HFFc6 (cell line): ENCODE results near the gene MTCH1. TPM values are rescaled to one million over a fixed set of nuclear protein-coding genes. Genes with fewer than 3 reads are reported as not detected.

Source experiments
- DNase-seq: peaks from one replicate; pipeline ENCODE4 v3.0.0-alpha.2; 2018
- H3K27ac Mint-ChIP-seq: 2 replicates; pipeline ENCODE4 v1.8.0; 2020; ENCODE audit warnings: mild to moderate bottlenecking, mixed read lengths
- H3K27me3 Mint-ChIP-seq: 2 replicates; pipeline ENCODE4 v1.8.0; 2021; ENCODE audit warnings: mild to moderate bottlenecking, moderate library complexity, mixed read lengths; ENCODE audit not compliant: insufficient read depth
- H3K36me3 Mint-ChIP-seq: 2 replicates; pipeline ENCODE4 v1.8.0; 2021; ENCODE audit warnings: low read depth, mixed read lengths
- H3K4me1 Mint-ChIP-seq: 2 replicates; pipeline ENCODE4 v1.8.0; 2020; ENCODE audit warnings: low read depth, mixed read lengths
- H3K4me3 Mint-ChIP-seq: 2 replicates; pipeline ENCODE4 v1.8.0; 2020; ENCODE audit warnings: mild to moderate bottlenecking, moderate library complexity, mixed read lengths
- H3K9me3 Mint-ChIP-seq: 2 replicates; pipeline ENCODE4 v1.8.0; 2020; ENCODE audit warnings: mild to moderate bottlenecking, mixed read lengths
- total RNA-seq, 6 experiments: library from RNA; stranded (reverse); fragmentation: NEBNext Ultra II Directional; extraction: Animal tissue kit (Norgen Biotek cat#: 25700); gene quantifications; 2 replicates in 1 of 6; 3 replicates in 5 of 6; pipeline ENCODE4 v1.2.3, GENCODE V29; 2021
- TF ChIP-seq, protein P1 (sequence below): fragments of 200-600 bp; sonication (generic); IDR thresholded peaks from 2 replicates; pipeline ENCODE4 v1.5.0; 2021; ENCODE audit warnings: antibody characterized with exemption, mild to moderate bottlenecking

The MTCH1 gene
- total RNA-seq, 6 experiments from 2014 or later: 263 to 301 (median 281) TPM

DNA sequence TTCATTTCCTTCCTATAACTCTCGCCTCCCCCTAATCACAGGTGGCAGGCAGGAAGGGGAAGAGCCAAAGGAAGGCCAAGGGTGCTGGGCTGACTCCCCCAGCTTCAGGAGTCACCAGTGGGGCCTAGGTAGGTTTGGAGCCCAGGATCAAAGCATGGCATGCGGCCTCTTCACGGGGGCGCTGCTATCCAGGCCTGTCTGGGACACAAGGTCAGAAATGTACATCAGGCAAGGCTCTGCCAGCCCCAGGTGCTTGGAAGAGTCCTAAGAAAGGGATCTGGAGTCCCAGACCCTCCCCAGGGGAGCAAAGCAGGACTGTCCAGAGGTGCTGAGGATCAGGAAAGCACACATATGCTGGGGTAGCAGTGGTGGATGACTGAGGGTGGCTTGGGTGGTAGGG is 21.1 kb downstream of the MTCH1 start:
- no peak overlapping the region for H3K4me3 Mint-ChIP-seq
- no peak for DNase-seq
- H3K36me3 Mint-ChIP-seq: peaks cover 15% of the 10 kb centered on the region
- H3K27ac Mint-ChIP-seq: no peak overlapping the region
- no peaks in the 10 kb centered on the region for H3K9me3 Mint-ChIP-seq
- peaks cover 17% of the 10 kb centered on the region for H3K4me1 Mint-ChIP-seq
- TF ChIP-seq, protein P1, sequence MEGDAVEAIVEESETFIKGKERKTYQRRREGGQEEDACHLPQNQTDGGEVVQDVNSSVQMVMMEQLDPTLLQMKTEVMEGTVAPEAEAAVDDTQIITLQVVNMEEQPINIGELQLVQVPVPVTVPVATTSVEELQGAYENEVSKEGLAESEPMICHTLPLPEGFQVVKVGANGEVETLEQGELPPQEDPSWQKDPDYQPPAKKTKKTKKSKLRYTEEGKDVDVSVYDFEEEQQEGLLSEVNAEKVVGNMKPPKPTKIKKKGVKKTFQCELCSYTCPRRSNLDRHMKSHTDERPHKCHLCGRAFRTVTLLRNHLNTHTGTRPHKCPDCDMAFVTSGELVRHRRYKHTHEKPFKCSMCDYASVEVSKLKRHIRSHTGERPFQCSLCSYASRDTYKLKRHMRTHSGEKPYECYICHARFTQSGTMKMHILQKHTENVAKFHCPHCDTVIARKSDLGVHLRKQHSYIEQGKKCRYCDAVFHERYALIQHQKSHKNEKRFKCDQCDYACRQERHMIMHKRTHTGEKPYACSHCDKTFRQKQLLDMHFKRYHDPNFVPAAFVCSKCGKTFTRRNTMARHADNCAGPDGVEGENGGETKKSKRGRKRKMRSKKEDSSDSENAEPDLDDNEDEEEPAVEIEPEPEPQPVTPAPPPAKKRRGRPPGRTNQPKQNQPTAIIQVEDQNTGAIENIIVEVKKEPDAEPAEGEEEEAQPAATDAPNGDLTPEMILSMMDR: no peak
- H3K27me3 Mint-ChIP-seq: no peaks in the 10 kb centered on the region; the same call in none of the 2 replicates

DNA sequence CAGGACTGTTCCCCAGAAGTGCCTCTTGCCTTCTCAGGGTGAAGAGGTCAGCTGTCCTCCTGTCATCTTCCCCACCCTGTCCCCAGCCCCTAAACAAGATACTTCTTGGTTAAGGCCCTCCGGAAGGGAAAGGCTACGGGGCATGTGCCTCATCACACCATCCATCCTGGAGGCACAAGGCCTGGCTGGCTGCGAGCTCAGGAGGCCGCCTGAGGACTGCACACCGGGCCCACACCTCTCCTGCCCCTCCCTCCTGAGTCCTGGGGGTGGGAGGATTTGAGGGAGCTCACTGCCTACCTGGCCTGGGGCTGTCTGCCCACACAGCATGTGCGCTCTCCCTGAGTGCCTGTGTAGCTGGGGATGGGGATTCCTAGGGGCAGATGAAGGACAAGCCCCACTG is 21.6 kb downstream of the MTCH1 start:
- H3K36me3 Mint-ChIP-seq: peaks cover 12% of the 10 kb centered on the region
- TF ChIP-seq, protein P1: no peak
- H3K4me3 Mint-ChIP-seq: no peak overlapping the region
- H3K4me1 Mint-ChIP-seq: peaks cover 19% of the 10 kb centered on the region
- no peaks in the 10 kb centered on the region for H3K9me3 Mint-ChIP-seq
- H3K27me3 Mint-ChIP-seq: no peaks in the 10 kb centered on the region; the same call in none of the 2 replicates
- DNase-seq: no peak
- H3K27ac Mint-ChIP-seq: no peak overlapping the region; the same call in 1 of the 2 replicates

DNA sequence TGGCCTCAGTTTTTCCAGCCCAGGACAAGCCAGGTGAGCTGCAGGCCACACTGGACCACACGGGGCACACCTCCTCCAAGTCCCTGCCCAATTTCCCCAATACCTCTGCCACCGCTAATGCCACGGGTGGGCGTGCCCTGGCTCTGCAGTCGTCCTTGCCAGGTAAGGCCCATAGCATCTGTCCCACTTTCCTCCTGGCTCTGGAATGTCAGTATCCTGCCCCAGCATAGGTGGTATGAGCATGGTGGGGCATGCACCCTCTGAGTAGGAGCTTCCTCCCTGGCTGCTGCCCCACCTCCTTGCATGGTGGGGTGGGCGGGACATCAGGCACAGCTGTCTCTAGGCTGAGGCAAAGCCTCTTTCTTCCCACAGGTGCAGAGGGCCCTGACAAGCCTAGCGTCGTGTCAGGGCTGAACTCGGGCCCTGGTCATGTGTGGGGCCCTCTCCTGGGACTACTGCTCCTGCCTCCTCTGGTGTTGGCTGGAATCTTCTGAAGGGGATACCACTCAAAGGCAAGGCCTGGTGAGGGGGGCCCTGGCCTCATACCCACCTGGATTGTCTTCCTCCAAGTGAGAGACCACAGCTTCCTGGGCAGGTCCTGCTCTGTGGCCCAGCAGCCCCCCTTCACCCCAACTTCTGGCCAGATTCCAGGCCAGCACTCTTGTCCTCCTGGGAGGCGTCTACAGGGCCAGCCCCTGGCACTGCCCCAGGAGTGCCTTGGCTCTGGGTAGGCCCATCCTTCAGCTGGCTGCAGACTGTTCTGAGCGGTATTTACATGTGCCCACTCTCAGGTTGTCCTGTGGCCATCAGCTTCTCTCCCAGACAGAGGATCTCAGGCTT is 22.3 kb downstream of the MTCH1 start:
- no peaks in the 10 kb centered on the region; the same call in none of the 2 replicates for H3K27me3 Mint-ChIP-seq
- H3K27ac Mint-ChIP-seq: no peak overlapping the region
- no peaks in the 10 kb centered on the region for H3K9me3 Mint-ChIP-seq
- H3K4me1 Mint-ChIP-seq: peaks cover 19% of the 10 kb centered on the region
- no peak overlapping the region for H3K4me3 Mint-ChIP-seq
- no peak for DNase-seq
- TF ChIP-seq, protein P1: no peak
- peaks cover 10% of the 10 kb centered on the region for H3K36me3 Mint-ChIP-seq

DNA sequence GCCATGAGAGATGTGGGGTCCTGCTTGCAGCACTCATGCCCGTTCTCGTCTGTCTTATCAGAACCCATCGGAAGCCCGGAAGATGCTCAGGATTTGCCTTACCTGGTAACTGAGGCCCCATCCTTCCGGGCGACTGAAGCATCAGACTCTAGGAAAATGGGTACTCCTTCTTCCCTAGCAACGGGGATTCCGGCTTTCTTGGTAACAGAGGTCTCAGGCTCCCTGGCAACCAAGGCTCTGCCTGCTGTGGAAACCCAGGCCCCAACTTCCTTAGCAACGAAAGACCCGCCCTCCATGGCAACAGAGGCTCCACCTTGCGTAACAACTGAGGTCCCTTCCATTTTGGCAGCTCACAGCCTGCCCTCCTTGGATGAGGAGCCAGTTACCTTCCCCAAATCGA is 23.1 kb downstream of the MTCH1 start:
- TF ChIP-seq, protein P1: no peak
- Mint-ChIP-seq H3K27me3 (no peaks in the 10 kb centered on the region; the same call in 1 of the 2 replicates), H3K36me3 (peaks cover 2% of the 10 kb centered on the region), H3K4me1 (peaks cover 19% of the 10 kb centered on the region), H3K4me3 (no peak overlapping the region), H3K9me3 (no peaks in the 10 kb centered on the region), H3K27ac (no peak overlapping the region)
- DNase-seq: peak; percentile 22

DNA sequence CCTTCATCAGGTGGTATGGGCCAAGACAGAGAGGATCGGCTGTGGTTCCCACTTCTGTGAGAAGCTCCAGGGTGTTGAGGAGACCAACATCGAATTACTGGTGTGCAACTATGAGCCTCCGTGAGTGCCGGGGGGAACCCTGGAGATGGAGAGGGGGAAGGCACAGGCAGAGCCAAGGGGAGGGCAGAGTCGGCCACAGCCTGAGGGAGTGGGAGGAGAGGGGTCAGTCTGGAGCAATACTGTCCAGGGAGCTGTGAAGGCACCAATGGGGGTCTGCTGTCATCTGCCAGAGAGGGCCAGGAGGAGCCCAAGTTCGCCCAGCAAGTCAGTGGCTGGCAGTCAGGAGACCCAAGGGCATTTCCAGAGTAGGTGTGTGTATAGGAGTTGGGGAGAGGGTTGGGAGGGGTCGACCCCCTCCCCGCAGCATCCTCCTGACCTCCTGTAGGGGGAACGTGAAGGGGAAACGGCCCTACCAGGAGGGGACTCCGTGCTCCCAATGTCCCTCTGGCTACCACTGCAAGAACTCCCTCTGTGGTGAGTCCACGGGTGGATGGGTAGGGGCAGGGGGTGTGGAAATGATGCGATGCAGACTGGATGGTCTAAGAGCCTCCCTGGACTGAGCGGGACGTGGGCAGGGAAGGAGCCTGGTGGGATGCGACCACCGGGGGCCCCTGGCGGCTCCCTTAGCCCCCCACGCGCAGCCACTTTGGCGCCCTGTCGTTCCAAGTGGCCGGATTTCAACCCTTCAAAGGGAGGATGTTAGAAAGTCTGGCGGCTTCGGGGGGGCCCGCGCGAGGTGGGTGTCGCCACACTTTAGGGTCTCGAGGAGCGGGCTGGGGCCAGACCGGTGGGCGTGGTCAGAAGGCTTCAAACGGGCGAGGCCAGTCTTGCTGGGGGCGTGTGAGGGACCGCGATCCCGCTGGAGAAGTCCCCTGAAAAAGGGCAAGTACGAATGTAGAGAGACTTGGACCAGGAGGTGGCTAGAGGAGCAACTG is 24.3 kb downstream of the MTCH1 start:
- H3K36me3 Mint-ChIP-seq: no peaks in the 10 kb centered on the region
- H3K9me3 Mint-ChIP-seq: no peaks in the 10 kb centered on the region
- H3K27me3 Mint-ChIP-seq: no peaks in the 10 kb centered on the region; the same call in none of the 2 replicates
- peaks cover 19% of the 10 kb centered on the region for H3K4me1 Mint-ChIP-seq
- no peak overlapping the region for H3K27ac Mint-ChIP-seq
- no peak overlapping the region for H3K4me3 Mint-ChIP-seq
- TF ChIP-seq, protein P1: no peak
- DNase-seq: no peak
